Right lobe of liver (tissue), 4 donors: ENCODE results near the gene KAT5.

Experiments
- POLR2A ChIP-seq: fragments of 450-650 bp; IDR thresholded peaks from one replicate; pipeline ENCODE4 v1.6.1; 2017; ENCODE audit warnings: antibody characterized with exemption, mild to moderate bottlenecking
- TF ChIP-seq, protein P1 (sequence below), 4 donors: fragments of 200-600 bp in 3 of 4; fragments of 450-650 bp in 1 of 4; IDR thresholded peaks; one replicate each; pipeline versions ENCODE4 v1.5.1 to v1.8.0; 2016 to 2022; ENCODE audit warnings: antibody characterized with exemption in 4 of 4, mild to moderate bottlenecking in 2 of 4
- donor health status: DM: no; HTN: no; CAD: no.
- donor health status: DM: no; HTN: no; CAD: no.
- donor health status: DM: no; HTN: yes; CAD: no.

DNA sequence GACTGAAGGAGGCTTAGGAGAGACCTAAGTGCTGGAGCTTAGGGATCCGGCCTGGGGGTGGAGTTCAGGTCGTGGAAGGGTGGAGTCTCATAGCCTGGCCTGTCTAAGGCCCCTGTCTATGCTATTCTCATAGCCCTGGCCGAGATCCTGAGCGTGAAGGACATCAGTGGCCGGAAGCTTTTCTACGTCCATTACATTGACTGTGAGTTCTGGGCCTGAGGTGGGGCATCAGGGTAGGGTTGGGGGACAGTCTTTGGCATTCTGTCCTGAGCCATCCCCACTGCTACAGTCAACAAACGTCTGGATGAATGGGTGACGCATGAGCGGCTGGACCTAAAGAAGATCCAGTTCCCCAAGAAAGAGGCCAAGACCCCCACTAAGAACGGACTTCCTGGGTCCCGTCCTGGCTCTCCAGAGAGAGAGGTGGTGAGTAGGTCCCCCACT is 603 bp downstream of the KAT5 start:
- TF ChIP-seq, protein P1, sequence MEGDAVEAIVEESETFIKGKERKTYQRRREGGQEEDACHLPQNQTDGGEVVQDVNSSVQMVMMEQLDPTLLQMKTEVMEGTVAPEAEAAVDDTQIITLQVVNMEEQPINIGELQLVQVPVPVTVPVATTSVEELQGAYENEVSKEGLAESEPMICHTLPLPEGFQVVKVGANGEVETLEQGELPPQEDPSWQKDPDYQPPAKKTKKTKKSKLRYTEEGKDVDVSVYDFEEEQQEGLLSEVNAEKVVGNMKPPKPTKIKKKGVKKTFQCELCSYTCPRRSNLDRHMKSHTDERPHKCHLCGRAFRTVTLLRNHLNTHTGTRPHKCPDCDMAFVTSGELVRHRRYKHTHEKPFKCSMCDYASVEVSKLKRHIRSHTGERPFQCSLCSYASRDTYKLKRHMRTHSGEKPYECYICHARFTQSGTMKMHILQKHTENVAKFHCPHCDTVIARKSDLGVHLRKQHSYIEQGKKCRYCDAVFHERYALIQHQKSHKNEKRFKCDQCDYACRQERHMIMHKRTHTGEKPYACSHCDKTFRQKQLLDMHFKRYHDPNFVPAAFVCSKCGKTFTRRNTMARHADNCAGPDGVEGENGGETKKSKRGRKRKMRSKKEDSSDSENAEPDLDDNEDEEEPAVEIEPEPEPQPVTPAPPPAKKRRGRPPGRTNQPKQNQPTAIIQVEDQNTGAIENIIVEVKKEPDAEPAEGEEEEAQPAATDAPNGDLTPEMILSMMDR (IDR thresholded peaks at IDR 0.05), result no peak
- no peak for TF ChIP-seq POLR2A
